Thyroid gland (tissue), 4 donors: ENCODE results near the gene SLC51A. TPM values are rescaled to one million over a fixed set of nuclear protein-coding genes. Genes with fewer than 3 reads are reported as not detected.

Source experiments
- DNase-seq, 2 donors: peaks; one replicate each; pipeline ENCODE4 v3.0.0-alpha.2; 2019
- H3K27ac ChIP-seq, 3 donors: fragments of 200-600 bp; sonication (generic); 1 replicate in 2 of 3; 2 replicates in 1 of 3; pipeline ENCODE4 v1.5.1; 2016 to 2019; ENCODE audit warnings: mild to moderate bottlenecking in 1 of 3, moderate library complexity in 1 of 3
- H3K27me3 ChIP-seq: fragments of 200-600 bp; sonication (generic); one replicate; pipeline ENCODE4 v1.5.1; 2019
- H3K36me3 ChIP-seq, 2 donors: fragments of 200-600 bp; sonication (generic); one replicate each; pipeline ENCODE4 v1.5.1; 2016 to 2019
- H3K4me1 ChIP-seq, 2 donors: fragments of 200-600 bp; sonication (generic); one replicate each; pipeline ENCODE4 v1.5.1; 2017 to 2019
- H3K4me3 ChIP-seq, 3 donors: fragments of 200-600 bp; sonication (generic); replicated peaks in 1 of 3; 1 replicate in 2 of 3; 2 replicates in 1 of 3; pipeline ENCODE4 v1.5.1; 2016; ENCODE audit warnings: mild to moderate bottlenecking in 1 of 3
- H3K9me3 ChIP-seq: fragments of 200-600 bp; sonication (generic); one replicate; pipeline ENCODE4 v1.5.1; 2017
- CTCF ChIP-seq, 6 experiments: fragments of 200-600 bp in 3 of 6; fragments of 450-650 bp in 3 of 6; sonication (generic) in 3 of 6; IDR thresholded peaks; one replicate each; pipeline ENCODE4 v1.5.1; 2016 to 2019; ENCODE audit warnings: antibody characterized with exemption in 6 of 6, mild to moderate bottlenecking in 2 of 6, inconsistent platforms in 1 of 6, moderate library complexity in 1 of 6
- POLR2A ChIP-seq, 2 donors: fragments of 450-650 bp; IDR thresholded peaks; one replicate each; pipeline ENCODE4 v1.6.1; 2017; ENCODE audit warnings: antibody characterized with exemption in 2 of 2, mild to moderate bottlenecking in 2 of 2, moderate library complexity in 1 of 2
- WGBS, 2 donors: methylation state at CpG; one replicate each; pipeline ENCODE4 v1.1.5; 2017; 5-methylcytosine and 5-hydroxymethylcytosine counted together
- intact Hi-C: fragments of 100-400 bp; cut with DNase I; formaldehyde crosslinking; loops from one replicate; pipeline ENCODE4 v1.15.1; 2023
- total RNA-seq, 4 donors: library from RNA; depleted of rRNA; stranded (reverse); fragments of >200 nt; gene quantifications; one replicate each; pipeline ENCODE4 v1.2.3, GENCODE V29; 2016

Gene SLC51A
- total RNA-seq, 4 donors from 2014 or later = 0.56 to 0.63 TPM; not detected in 2

GRCh38 chr3:196216681-196217211 is 412 bp downstream of the SLC51A start:
- no peaks in the 10 kb centered on the region for H3K36me3 ChIP-seq
- H3K4me3 ChIP-seq = peak overlapping the region in 1 of 3 donors; percentile 17
- H3K9me3 ChIP-seq = no peaks in the 10 kb centered on the region
- WGBS, 2 donors = 23 to 36% methylated on average over 11 to 12 of the region's 25 CpGs
- no peak overlapping the region for H3K27ac ChIP-seq
- TF ChIP-seq CTCF (IDR thresholded peaks at IDR 0.05) (no peak), POLR2A (IDR thresholded peaks at IDR 0.05) (no peak)
- H3K4me1 ChIP-seq = peaks cover 0 to 7% of the 10 kb centered on the region in 2 donors
- H3K27me3 ChIP-seq = no peaks in the 10 kb centered on the region
- intact Hi-C loops = no loop called here
- peak in 1 of 2 donors; percentile 19 for DNase-seq

- H3K27me3 ChIP-seq = no peaks in the 10 kb centered on the region
- no peaks in the 10 kb centered on the region for H3K9me3 ChIP-seq
- H3K4me3 ChIP-seq = no peak overlapping the region
- H3K27ac ChIP-seq = no peak overlapping the region
- H3K36me3 ChIP-seq = no peaks in the 10 kb centered on the region
- WGBS, 2 donors = 92 to 94% methylated on average over 11 to 12 of the region's 12 CpGs
- TF ChIP-seq CTCF (IDR thresholded peaks at IDR 0.05) = no peak
- intact Hi-C loops = no loop called here
- DNase-seq = no peak
- H3K4me1 ChIP-seq = peaks cover 0 to 7% of the 10 kb centered on the region in 2 donors
Measured at GRCh38 chr3:196217307-196218154, 1.2 kb downstream of the SLC51A start.

GRCh38 chr3:196218155-196218712 is 1.9 kb downstream of the SLC51A start:
- intact Hi-C loops = no loop called here
- no peak overlapping the region for H3K4me3 ChIP-seq
- peaks cover 0 to 7% of the 10 kb centered on the region in 2 donors for H3K4me1 ChIP-seq
- H3K27me3 ChIP-seq = no peaks in the 10 kb centered on the region
- 94 to 98% methylated on average over 10 to 12 of the region's 13 CpGs for WGBS, 2 donors
- no peak overlapping the region for H3K27ac ChIP-seq
- no peaks in the 10 kb centered on the region for H3K36me3 ChIP-seq
- TF ChIP-seq CTCF (IDR thresholded peaks at IDR 0.05) = no peak
- TF ChIP-seq POLR2A (IDR thresholded peaks at IDR 0.05) = no peak
- no peak for DNase-seq
- no peaks in the 10 kb centered on the region for H3K9me3 ChIP-seq

GRCh38 chr3:196219194-196219969 is 3.0 kb downstream of the SLC51A start:
- intact Hi-C loops = no loop called here
- Histone ChIP-seq H3K27ac (no peak overlapping the region), H3K27me3 (no peaks in the 10 kb centered on the region), H3K4me3 (no peak overlapping the region), H3K9me3 (no peaks in the 10 kb centered on the region), H3K4me1 (peaks cover 0 to 7% of the 10 kb centered on the region in 2 donors), H3K36me3 (no peaks in the 10 kb centered on the region)
- WGBS, 2 donors = 44 to 66% methylated on average over 17 of the region's 19 CpGs
- no peak for DNase-seq
- TF ChIP-seq CTCF (IDR thresholded peaks at IDR 0.05) (no peak), POLR2A (IDR thresholded peaks at IDR 0.05) (no peak)
